HepG2 (cell line): Measurements from ENCODE around the gene CPEB4. TPM values are rescaled to one million over a fixed set of nuclear protein-coding genes. Genes with fewer than 3 reads are reported as not detected.

ENCODE experiments used
- ATAC-seq: fragments of 200-7000 bp; cut with Tn5 transposase; 3 replicates; pipeline ENCODE4 v1.9.1; 2020; ENCODE audit warnings: mild to moderate bottlenecking, moderate library complexity
- BruUV-seq: library from RNA; stranded (reverse); fragments of 400-500 nt; replicated peaks from 2 replicates; lab custom pipeline; 2021; lab: Mats Ljungman, UMichigan
- CTCF ChIA-PET: fragments of 300-600 bp; formaldehyde crosslinking; extraction: SDS; loops from one replicate; lab custom pipeline; 2021; ENCODE audit warnings: low total read pairs, inconsistent platforms, low intra/inter-chr PET ratio; lab: Yijun Ruan, JAX
- POLR2A ChIA-PET: fragments of 350-600 bp; sonication (Branson Sonifier 250); formaldehyde crosslinking; loops from one replicate; lab custom pipeline; 2020; ENCODE audit warnings: antibody characterized with exemption, inconsistent platforms; lab: Yijun Ruan, JAX
- DNase-seq: peaks from one replicate; pipeline ENCODE4 v3.0.0-alpha.2; 2015; ENCODE audit warnings: low spot score
- FAIRE-seq: peaks from 3 replicates; lab custom pipeline; 2011; peaks lifted over from hg19 to GRCh38; lab: Jason Lieb, UNC
- H2AFZ ChIP-seq: one replicate; pipeline ENCODE4 v1.6.1; 2011; ENCODE audit warnings: low read length, inconsistent platforms
- H3K27ac ChIP-seq: fragments of 300-600 bp; 3 replicates; pipeline ENCODE4 v1.8.0; 2011; ENCODE audit warnings: mixed run types, mild to moderate bottlenecking, mixed read lengths, low read length, inconsistent platforms; ENCODE audit not compliant: insufficient read depth; ENCODE audit errors: extremely low read length
- H3K27me3 ChIP-seq, 2 experiments: fragments of 200-600 bp in 1 of 2; 2 replicates in 1 of 2; 3 replicates in 1 of 2; pipeline versions ENCODE4 v1.6.0 to v1.8.0; 2011; ENCODE audit warnings: low read length in 2 of 2, mild to moderate bottlenecking in 2 of 2, moderate library complexity in 2 of 2, inconsistent platforms in 1 of 2; ENCODE audit not compliant: insufficient read depth in 2 of 2, control insufficient read depth in 1 of 2
- H3K36me3 ChIP-seq, 2 experiments: fragments of 200-600 bp in 1 of 2; replicated peaks in 1 of 2; 2 replicates in 1 of 2; 3 replicates in 1 of 2; pipeline versions ENCODE4 v1.5.1 to v1.8.0; 2011; ENCODE audit warnings: low read length in 2 of 2, inconsistent platforms in 1 of 2; ENCODE audit not compliant: insufficient read depth in 2 of 2, control insufficient read depth in 1 of 2
- H3K4me1 ChIP-seq: 2 replicates; pipeline ENCODE4 v1.5.1; 2012; ENCODE audit warnings: low read length, inconsistent platforms; ENCODE audit not compliant: insufficient read depth
- H3K4me2 ChIP-seq: 2 replicates; pipeline ENCODE4 v1.6.0; 2011; ENCODE audit warnings: low read depth, low read length, inconsistent platforms
- H3K4me3 ChIP-seq, 3 experiments: fragments of 200-600 bp in 1 of 3; sonication (generic), shearing (Covaris generic) in 1 of 3; replicated peaks in 1 of 3; 2 replicates each; pipeline ENCODE4 v1.5.1; 2011 to 2016; ENCODE audit warnings: low read length in 3 of 3, inconsistent platforms in 2 of 3, low read depth in 2 of 3, mild to moderate bottlenecking in 2 of 3, control low read depth in 1 of 3, mixed read lengths in 1 of 3; ENCODE audit not compliant: insufficient read depth in 1 of 3
- H3K79me2 ChIP-seq: one replicate; pipeline ENCODE4 v1.6.1; 2011; ENCODE audit warnings: low read length, inconsistent platforms; ENCODE audit not compliant: insufficient read depth
- H3K9ac ChIP-seq: 2 replicates; pipeline ENCODE4 v1.6.0; 2011; ENCODE audit warnings: mild to moderate bottlenecking, low read depth, low read length, inconsistent platforms; ENCODE audit not compliant: insufficient read depth
- H3K9me3 ChIP-seq: 2 replicates; pipeline ENCODE4 v1.5.1; 2012; ENCODE audit warnings: mild to moderate bottlenecking, low read length
- H4K20me1 ChIP-seq: 2 replicates; pipeline ENCODE4 v1.6.0; 2011; ENCODE audit warnings: inconsistent platforms, mild to moderate bottlenecking, low read length, moderate library complexity; ENCODE audit not compliant: insufficient read depth
- ELF1 ChIP-seq: sonication (generic); formaldehyde crosslinking; IDR thresholded peaks from 2 replicates; pipeline ENCODE4 v1.4.0; 2020; ENCODE audit warnings: missing genetic modification reagents
- ELF3 ChIP-seq: IDR thresholded peaks from 2 replicates; pipeline ENCODE4 v1.6.1; 2016; ENCODE audit warnings: missing genetic modification reagents, missing compliant biosample characterization
- MZF1 ChIP-seq: sonication (generic); formaldehyde crosslinking; IDR thresholded peaks from 2 replicates; pipeline ENCODE4 v1.8.1; 2023; ENCODE audit warnings: mild to moderate bottlenecking, missing genetic modification reagents, borderline replicate concordance
- NR2C2 ChIP-seq: sonication (generic); formaldehyde crosslinking; IDR thresholded peaks from 2 replicates; pipeline ENCODE4 v1.4.0; 2020; ENCODE audit warnings: missing genetic modification reagents, mild to moderate bottlenecking, moderate library complexity, borderline replicate concordance
- RXRA ChIP-seq: sonication (generic); formaldehyde crosslinking; IDR thresholded peaks from 2 replicates; pipeline ENCODE4 v1.5.1; 2020; ENCODE audit warnings: missing genetic modification reagents
- TEAD3 ChIP-seq: optimal IDR thresholded peaks from 2 replicates; pipeline ENCODE3; 2016; ENCODE audit warnings: borderline replicate concordance
- WGBS: methylation state at CpG from one replicate; pipeline ENCODE4 v1.1.6; 2017; ENCODE audit warnings: low lambda C conversion rate; 5-methylcytosine and 5-hydroxymethylcytosine counted together
- in situ Hi-C: cut with HindIII; loops from 2 replicates; pipeline ENCODE4 v1.10.0; 2017; ENCODE audit warnings: low pct_unique_long_range_greater_than_20kb; ENCODE audit not compliant: extremely low pct_ligation_motif_present
- intact Hi-C: fragments of 100-400 bp; cut with micrococcal nuclease; formaldehyde crosslinking; loops from one replicate; pipeline ENCODE4 v1.10.0; 2022; ENCODE audit not compliant: unreplicated experiment
- polyA plus RNA-seq, 8 experiments: library from polyadenylated mRNA; depleted of rRNA in 3 of 8; stranded (reverse) in 7 of 8; unstranded in 1 of 8; fragments of >200 nt; fragmentation: Illumina TruSeq in 4 of 8; extraction: Trizol in 4 of 8; gene quantifications; 2 replicates each; pipeline versions ENCODE4 v1.2.1 to v1.2.3, GENCODE V29; 2011 to 2016; ENCODE audit warnings: low read depth in 4 of 8, missing spikeins in 1 of 8, mixed read lengths in 1 of 8; ENCODE audit not compliant: insufficient read depth in 1 of 8
- total RNA-seq, 5 experiments: library from RNA; depleted of rRNA; stranded (reverse); fragments of >200 nt; fragmentation: Illumina TruSeq; extraction: Trizol; gene quantifications; 2 replicates each; pipeline ENCODE4 v1.2.3, GENCODE V29; 2016; ENCODE audit warnings: low read depth in 1 of 5
- TF ChIP-seq, protein P1 (sequence below): sonication (generic); formaldehyde crosslinking; IDR thresholded peaks from 2 replicates; pipeline ENCODE4 v1.5.1; 2020; ENCODE audit warnings: missing genetic modification reagents, mild to moderate bottlenecking, borderline replicate concordance
- TF ChIP-seq, protein P2 (sequence below): sonication (generic); formaldehyde crosslinking; IDR thresholded peaks from 2 replicates; pipeline ENCODE4 v1.4.0; 2020; ENCODE audit warnings: missing genetic modification reagents
- TF ChIP-seq, protein P3 (sequence below): sonication (generic); formaldehyde crosslinking; IDR thresholded peaks from 2 replicates; pipeline ENCODE4 v1.4.0; 2020; ENCODE audit warnings: missing genetic modification reagents

Gene CPEB4
- total and polyA plus RNA-seq, 2 of the 13 experiments (the other 11 are each of a cell fraction or from before 2014, with no cell fraction given): 7.7 to 26.7 TPM

DNA sequence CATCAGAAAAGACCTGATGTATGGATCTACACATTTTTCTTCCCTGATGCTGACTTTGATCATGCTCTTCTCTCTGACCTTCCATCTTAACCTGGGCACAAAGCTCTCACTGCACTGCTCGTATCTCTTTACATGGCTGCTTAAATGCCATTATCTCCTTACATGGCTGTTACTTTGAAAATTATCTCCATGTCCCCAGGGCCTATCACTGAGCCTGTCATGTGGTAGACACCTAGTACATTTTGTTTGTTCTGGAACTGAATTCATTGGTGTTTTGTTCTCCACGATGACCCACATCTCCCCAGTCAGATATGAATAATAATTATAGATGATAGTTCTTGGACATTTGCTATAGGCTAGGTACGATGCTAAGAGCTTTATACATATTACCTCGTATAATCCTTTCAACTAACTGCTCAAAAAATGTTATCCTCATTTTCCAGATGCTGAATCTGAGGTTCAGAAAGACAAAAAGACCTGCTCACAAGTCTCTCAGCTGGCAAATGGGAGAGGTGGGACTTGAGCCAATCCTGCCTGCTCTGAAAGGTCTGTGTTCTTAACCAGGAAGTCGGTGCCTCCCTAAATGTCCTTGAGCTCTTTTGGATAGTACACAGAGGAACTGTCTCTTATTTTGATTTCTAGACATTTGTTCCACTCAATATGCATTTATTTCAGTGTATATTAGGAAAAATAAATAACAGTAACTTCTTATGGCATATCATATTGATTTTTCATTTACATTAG, 9.8 kb upstream of the CPEB4 start:
- no peak for ATAC-seq
- no peak for FAIRE-seq
- H3K9ac ChIP-seq: no peak overlapping the region
- H3K9me3 ChIP-seq: no peaks in the 10 kb centered on the region
- WGBS: 69% methylated on average over 5 of the region's 5 CpGs
- no peaks in the 10 kb centered on the region for H3K79me2 ChIP-seq
- no peak overlapping the region for H3K4me2 ChIP-seq
- TF ChIP-seq, protein P1, sequence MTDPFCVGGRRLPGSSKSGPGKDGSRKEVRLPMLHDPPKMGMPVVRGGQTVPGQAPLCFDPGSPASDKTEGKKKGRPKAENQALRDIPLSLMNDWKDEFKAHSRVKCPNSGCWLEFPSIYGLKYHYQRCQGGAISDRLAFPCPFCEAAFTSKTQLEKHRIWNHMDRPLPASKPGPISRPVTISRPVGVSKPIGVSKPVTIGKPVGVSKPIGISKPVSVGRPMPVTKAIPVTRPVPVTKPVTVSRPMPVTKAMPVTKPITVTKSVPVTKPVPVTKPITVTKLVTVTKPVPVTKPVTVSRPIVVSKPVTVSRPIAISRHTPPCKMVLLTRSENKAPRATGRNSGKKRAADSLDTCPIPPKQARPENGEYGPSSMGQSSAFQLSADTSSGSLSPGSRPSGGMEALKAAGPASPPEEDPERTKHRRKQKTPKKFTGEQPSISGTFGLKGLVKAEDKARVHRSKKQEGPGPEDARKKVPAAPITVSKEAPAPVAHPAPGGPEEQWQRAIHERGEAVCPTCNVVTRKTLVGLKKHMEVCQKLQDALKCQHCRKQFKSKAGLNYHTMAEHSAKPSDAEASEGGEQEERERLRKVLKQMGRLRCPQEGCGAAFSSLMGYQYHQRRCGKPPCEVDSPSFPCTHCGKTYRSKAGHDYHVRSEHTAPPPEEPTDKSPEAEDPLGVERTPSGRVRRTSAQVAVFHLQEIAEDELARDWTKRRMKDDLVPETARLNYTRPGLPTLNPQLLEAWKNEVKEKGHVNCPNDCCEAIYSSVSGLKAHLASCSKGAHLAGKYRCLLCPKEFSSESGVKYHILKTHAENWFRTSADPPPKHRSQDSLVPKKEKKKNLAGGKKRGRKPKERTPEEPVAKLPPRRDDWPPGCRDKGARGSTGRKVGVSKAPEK (CRISPR knock-in tag): no peak
- TF ChIP-seq TEAD3 (CRISPR knock-in tag): no peak
- TF ChIP-seq, protein P2, sequence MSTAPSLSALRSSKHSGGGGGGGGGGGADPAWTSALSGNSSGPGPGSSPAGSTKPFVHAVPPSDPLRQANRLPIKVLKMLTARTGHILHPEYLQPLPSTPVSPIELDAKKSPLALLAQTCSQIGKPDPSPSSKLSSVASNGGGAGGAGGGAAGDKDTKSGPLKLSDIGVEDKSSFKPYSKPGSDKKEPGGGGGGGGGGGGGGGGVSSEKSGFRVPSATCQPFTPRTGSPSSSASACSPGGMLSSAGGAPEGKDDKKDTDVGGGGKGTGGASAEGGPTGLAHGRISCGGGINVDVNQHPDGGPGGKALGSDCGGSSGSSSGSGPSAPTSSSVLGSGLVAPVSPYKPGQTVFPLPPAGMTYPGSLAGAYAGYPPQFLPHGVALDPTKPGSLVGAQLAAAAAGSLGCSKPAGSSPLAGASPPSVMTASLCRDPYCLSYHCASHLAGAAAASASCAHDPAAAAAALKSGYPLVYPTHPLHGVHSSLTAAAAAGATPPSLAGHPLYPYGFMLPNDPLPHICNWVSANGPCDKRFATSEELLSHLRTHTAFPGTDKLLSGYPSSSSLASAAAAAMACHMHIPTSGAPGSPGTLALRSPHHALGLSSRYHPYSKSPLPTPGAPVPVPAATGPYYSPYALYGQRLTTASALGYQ (CRISPR knock-in tag): no peak
- TF ChIP-seq MZF1 (CRISPR knock-in tag): no peak
- peak; percentile 73; the same call in 1 of the 2 replicates for TF ChIP-seq ELF3
- no peak for TF ChIP-seq NR2C2 (CRISPR knock-in tag)
- TF ChIP-seq ELF1: peak; percentile 51; the same call in 1 of the 2 replicates
- TF ChIP-seq RXRA: no peak
- TF ChIP-seq, protein P3, sequence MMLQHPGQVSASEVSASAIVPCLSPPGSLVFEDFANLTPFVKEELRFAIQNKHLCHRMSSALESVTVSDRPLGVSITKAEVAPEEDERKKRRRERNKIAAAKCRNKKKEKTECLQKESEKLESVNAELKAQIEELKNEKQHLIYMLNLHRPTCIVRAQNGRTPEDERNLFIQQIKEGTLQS (CRISPR knock-in tag): no peak
- TF ChIP-seq, all 625 proteins: peak for 2
- ChIA-PET POLR2A (interaction anchor here (3.0 kb wide), 1 partner anchor 53 kb away, joined by 9 read pairs; no protein-coding TSS in a partner anchor), CTCF (no interaction called here)
- Histone ChIP-seq H3K36me3 (no peaks in the 10 kb centered on the region), H4K20me1 (no peaks in the 10 kb centered on the region), H2AFZ (no peak overlapping the region), H3K27me3 (no peaks in the 10 kb centered on the region), H3K4me3 (no peak overlapping the region), H3K4me1 (peaks cover 35% of the 10 kb centered on the region), H3K27ac (no peak overlapping the region)
- BruUV-seq: no TSS peak
- DNase-seq: peak; percentile 17
- in situ Hi-C loops: no loop called here
- intact Hi-C loops: no loop called here
